A673 (cell line): Measurements from ENCODE around the gene SH2D4B. TPM values are rescaled to one million over a fixed set of nuclear protein-coding genes. Genes with fewer than 3 reads are reported as not detected.
"Not testable (repeated sequence)": the region's sequence is repeated elsewhere in the genome, so short reads cannot be mapped to it uniquely, and the experiment has no call there.

ENCODE experiments used
- BruUV-seq: library from RNA; stranded (reverse); fragments of 400-500 nt; replicated peaks from 2 replicates; lab custom pipeline; 2021; lab: Mats Ljungman, UMichigan
- CTCF ChIA-PET: fragments of 300-600 bp; sonication (Branson Sonifier 250); formaldehyde crosslinking; loops from one replicate; lab custom pipeline; 2022; ENCODE audit warnings: antibody characterized with exemption; lab: Charles Lee
- POLR2A ChIA-PET: fragments of 300-600 bp; sonication (Branson Sonifier 250); formaldehyde crosslinking; loops from one replicate; lab custom pipeline; 2022; ENCODE audit warnings: antibody characterized with exemption; ENCODE audit not compliant: low non-redundant PET; lab: Charles Lee
- DNase-seq: peaks from one replicate; pipeline ENCODE4 v3.0.0-alpha.2; 2015; ENCODE audit warnings: low spot score
- H3K27ac ChIP-seq: fragments of 200-600 bp; sonication (generic); 2 replicates; pipeline ENCODE4 v1.5.1; 2016; ENCODE audit warnings: mixed run types, low read depth, mild to moderate bottlenecking, mixed read lengths, antibody characterized with exemption, low read length; ENCODE audit not compliant: poor library complexity, severe bottlenecking
- H3K27me3 ChIP-seq: fragments of 200-600 bp; sonication (generic); replicated peaks from 2 replicates; pipeline ENCODE4 v1.6.1; 2017; ENCODE audit warnings: mixed run types, low read depth, mild to moderate bottlenecking, mixed read lengths, antibody characterized with exemption, low read length; ENCODE audit not compliant: insufficient read depth, poor library complexity
- H3K36me3 ChIP-seq: fragments of 200-600 bp; sonication (generic); 2 replicates; pipeline ENCODE4 v1.6.1; 2016; ENCODE audit warnings: mixed run types, mild to moderate bottlenecking, mixed read lengths, antibody characterized with exemption, low read length; ENCODE audit not compliant: insufficient read depth, poor library complexity, severe bottlenecking
- H3K4me1 ChIP-seq: fragments of 200-600 bp; sonication (generic); 2 replicates; pipeline ENCODE4 v1.6.1; 2017; ENCODE audit warnings: mixed run types, mild to moderate bottlenecking, mixed read lengths, antibody characterized with exemption, low read length; ENCODE audit not compliant: insufficient read depth, poor library complexity, severe bottlenecking
- H3K4me3 ChIP-seq: fragments of 200-600 bp; sonication (generic); 2 replicates; pipeline ENCODE4 v1.5.1; 2016; ENCODE audit warnings: low read depth, mixed run types, mild to moderate bottlenecking, mixed read lengths, low read length; ENCODE audit not compliant: poor library complexity, severe bottlenecking
- H3K9me3 ChIP-seq: fragments of 200-600 bp; sonication (generic); 2 replicates; pipeline ENCODE4 v1.6.1; 2016; ENCODE audit warnings: mixed run types, low read depth, mild to moderate bottlenecking, mixed read lengths, antibody characterized with exemption, low read length; ENCODE audit not compliant: poor library complexity, severe bottlenecking
- EZH2 ChIP-seq: fragments of 200-600 bp; sonication (generic); IDR thresholded peaks from 2 replicates; pipeline ENCODE4 v1.6.1; 2017; ENCODE audit warnings: borderline replicate concordance, low read depth, mild to moderate bottlenecking, mixed read lengths, antibody characterized with exemption, low read length; ENCODE audit not compliant: poor library complexity, severe bottlenecking
- intact Hi-C: fragments of 100-400 bp; cut with micrococcal nuclease; formaldehyde crosslinking; loops from one replicate; pipeline ENCODE4 v1.10.0; 2022; ENCODE audit not compliant: unreplicated experiment
- total RNA-seq: library from RNA; stranded (reverse); gene quantifications from 2 replicates; pipeline ENCODE4 v1.2.3, GENCODE V29; 2021
- TF ChIP-seq, protein P1 (sequence below): fragments of 300-800, 200-600 bp; sonication (generic); conservative IDR thresholded peaks from 2 replicates; pipeline ENCODE4 v1.5.1; 2017; ENCODE audit warnings: low read depth, mild to moderate bottlenecking, antibody characterized with exemption, low read length, moderate library complexity, mixed read lengths

Gene SH2D4B
- total RNA-seq, 1 experiment from 2014 or later: 0.19 TPM

DNA sequence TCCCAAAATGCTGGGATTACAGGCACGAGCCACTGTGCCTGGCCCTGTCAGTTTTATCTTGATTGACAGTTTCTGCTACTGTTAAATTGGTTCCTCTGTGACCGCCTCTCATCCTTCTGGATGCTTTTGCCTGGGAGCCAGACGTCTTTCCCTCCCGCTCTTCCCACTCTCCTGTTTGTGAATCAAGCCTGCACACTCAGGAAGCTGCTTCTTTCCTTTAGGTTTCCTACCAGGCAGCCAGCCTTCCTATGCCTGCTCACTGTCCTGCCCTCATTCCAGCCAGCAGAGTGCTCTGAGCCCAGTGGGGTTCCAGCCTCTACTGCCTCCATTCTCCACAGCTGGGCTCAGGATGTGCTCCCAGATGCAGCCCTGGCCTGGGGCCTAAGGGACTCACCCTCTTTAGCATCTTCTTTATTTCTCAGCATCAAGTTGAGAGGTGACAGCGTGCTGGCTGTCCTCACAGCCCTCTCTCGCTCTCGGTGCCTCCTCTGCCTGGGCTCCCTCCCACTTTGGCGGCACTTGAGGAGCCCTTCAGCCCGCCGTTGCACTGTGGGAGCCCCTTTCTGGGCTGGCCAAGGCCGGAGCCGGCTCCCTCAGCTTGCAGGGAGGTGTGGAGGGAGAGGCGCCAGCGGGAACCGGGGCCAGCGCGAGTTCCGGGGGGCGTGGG is 5.1 kb downstream of the SH2D4B start:
- intact Hi-C loops: no loop called here
- Histone ChIP-seq H3K4me3 (no peak overlapping the region), H3K27ac (no peak overlapping the region), H3K9me3 (no peaks in the 10 kb centered on the region), H3K27me3 (no peaks in the 10 kb centered on the region), H3K36me3 (no peaks in the 10 kb centered on the region), H3K4me1 (no peaks in the 10 kb centered on the region)
- TF ChIP-seq, protein P1, sequence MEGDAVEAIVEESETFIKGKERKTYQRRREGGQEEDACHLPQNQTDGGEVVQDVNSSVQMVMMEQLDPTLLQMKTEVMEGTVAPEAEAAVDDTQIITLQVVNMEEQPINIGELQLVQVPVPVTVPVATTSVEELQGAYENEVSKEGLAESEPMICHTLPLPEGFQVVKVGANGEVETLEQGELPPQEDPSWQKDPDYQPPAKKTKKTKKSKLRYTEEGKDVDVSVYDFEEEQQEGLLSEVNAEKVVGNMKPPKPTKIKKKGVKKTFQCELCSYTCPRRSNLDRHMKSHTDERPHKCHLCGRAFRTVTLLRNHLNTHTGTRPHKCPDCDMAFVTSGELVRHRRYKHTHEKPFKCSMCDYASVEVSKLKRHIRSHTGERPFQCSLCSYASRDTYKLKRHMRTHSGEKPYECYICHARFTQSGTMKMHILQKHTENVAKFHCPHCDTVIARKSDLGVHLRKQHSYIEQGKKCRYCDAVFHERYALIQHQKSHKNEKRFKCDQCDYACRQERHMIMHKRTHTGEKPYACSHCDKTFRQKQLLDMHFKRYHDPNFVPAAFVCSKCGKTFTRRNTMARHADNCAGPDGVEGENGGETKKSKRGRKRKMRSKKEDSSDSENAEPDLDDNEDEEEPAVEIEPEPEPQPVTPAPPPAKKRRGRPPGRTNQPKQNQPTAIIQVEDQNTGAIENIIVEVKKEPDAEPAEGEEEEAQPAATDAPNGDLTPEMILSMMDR: no peak
- TF ChIP-seq EZH2: no peak
- no TSS peak for BruUV-seq
- no peak for DNase-seq
- CTCF ChIA-PET: interaction anchor here (0.5 to 1.1 kb wide), 2 partner anchors 11 to 54 kb away, joined by 4 to 5 read pairs; no protein-coding TSS in a partner anchor
- POLR2A ChIA-PET: no interaction called here

DNA sequence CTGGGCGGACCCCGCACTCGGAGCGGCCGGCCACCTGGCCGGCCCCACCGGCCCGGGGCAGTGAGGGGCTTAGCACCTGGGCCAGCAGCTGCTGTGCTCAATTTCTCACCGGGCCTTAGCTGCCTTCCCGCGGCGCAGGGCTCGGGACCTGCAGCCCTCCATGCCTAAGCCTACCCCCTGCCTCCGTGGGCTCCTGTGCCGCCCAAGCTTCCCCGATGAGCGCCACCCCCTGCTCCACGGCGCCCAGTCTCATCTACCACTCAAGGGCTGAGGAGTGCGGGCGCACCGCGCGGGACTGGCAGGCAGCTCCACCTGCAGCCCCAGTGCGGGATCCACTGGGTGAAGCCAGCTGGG is 5.6 kb downstream of the SH2D4B start:
- H3K9me3 ChIP-seq, intact Hi-C loops, H3K36me3 ChIP-seq, BruUV-seq, CTCF ChIA-PET, H3K4me1 ChIP-seq, DNase-seq, H3K27ac ChIP-seq, POLR2A ChIA-PET, H3K4me3 ChIP-seq, H3K27me3 ChIP-seq: not testable (repeated sequence)

- Histone ChIP-seq H3K36me3 (no peaks in the 10 kb centered on the region), H3K4me3 (no peak overlapping the region), H3K4me1 (no peaks in the 10 kb centered on the region), H3K27ac (no peak overlapping the region), H3K9me3 (no peaks in the 10 kb centered on the region), H3K27me3 (no peaks in the 10 kb centered on the region)
- ChIA-PET CTCF (interaction anchor here (1.1 kb wide), 1 partner anchor 100 kb away, joined by 3 read pairs; no protein-coding TSS in a partner anchor), POLR2A (no interaction called here)
- no peak for TF ChIP-seq EZH2
- TF ChIP-seq, protein P1: no peak
- intact Hi-C loops: no loop called here
- no TSS peak for BruUV-seq
- DNase-seq: no peak
Observed at GRCh38 chr10:80544316-80544953, 6.7 kb downstream of the SH2D4B start.
